ENCODE measurements around the gene AOX1. TPM values are rescaled to one million over a fixed set of nuclear protein-coding genes. Genes with fewer than 3 reads are reported as not detected.
A peak's percentile ranks its signal among the peaks of the same experiment; 100 is the strongest.
"Not testable (repeated sequence)": the region's sequence is repeated elsewhere in the genome, so short reads cannot be mapped to it uniquely, and the experiment has no call there.

Gene AOX1
- polyA plus RNA-seq, 3 donors, result 1.7 to 2.4 (median 2.1) TPM

- no peak for DNase-seq (ENCODE audit: extremely low read depth in 1 of 11, low read depth in 9 of 11, low spot score in 4 of 11)
These were observed 95.9 kb downstream of the AOX1 start for GRCh38 chr2:200681697-200682096.

- not testable (repeated sequence) for DNase-seq (ENCODE audit: extremely low read depth in 1 of 11, low read depth in 9 of 11, low spot score in 4 of 11)
These were observed 96.6 kb downstream of the AOX1 start for GRCh38 chr2:200682407-200682806.

GRCh38 chr2:200687922-200688920 is 102.4 kb downstream of the AOX1 start:
- no peak for DNase-seq (ENCODE audit: extremely low read depth in 1 of 11, low read depth in 9 of 11, low spot score in 4 of 11)

GRCh38 chr2:200689115-200689514 is 103.3 kb downstream of the AOX1 start:
- DNase-seq (ENCODE audit: extremely low read depth in 1 of 11, low read depth in 9 of 11, low spot score in 4 of 11), result no peak

GRCh38 chr2:200693836-200694470 is 108.1 kb downstream of the AOX1 start:
- no peak for DNase-seq (ENCODE audit: extremely low read depth in 1 of 11, low read depth in 9 of 11, low spot score in 4 of 11)

GRCh38 chr2:200695191-200695590 is 109.4 kb downstream of the AOX1 start:
- DNase-seq (ENCODE audit: extremely low read depth in 1 of 11, low read depth in 9 of 11, low spot score in 4 of 11), result no peak

- no peak for DNase-seq (ENCODE audit: extremely low read depth in 1 of 11, low read depth in 9 of 11, low spot score in 4 of 11)
These were observed 109.8 kb downstream of the AOX1 start for GRCh38 chr2:200695601-200696000.

- DNase-seq (ENCODE audit: extremely low read depth in 1 of 11, low read depth in 9 of 11, low spot score in 4 of 11), result no peak
These were observed 112.4 kb downstream of the AOX1 start for GRCh38 chr2:200698217-200698616.

GRCh38 chr2:200699310-200699709 is 113.5 kb downstream of the AOX1 start:
- DNase-seq (ENCODE audit: extremely low read depth in 1 of 11, low read depth in 9 of 11, low spot score in 4 of 11), result no peak

- DNase-seq (ENCODE audit: extremely low read depth in 1 of 11, low read depth in 9 of 11, low spot score in 4 of 11), result no peak
These were observed 115.0 kb downstream of the AOX1 start for GRCh38 chr2:200700856-200701255.

- no peak for DNase-seq (ENCODE audit: extremely low read depth in 1 of 11, low read depth in 9 of 11, low spot score in 4 of 11)
These were observed 116.2 kb downstream of the AOX1 start for GRCh38 chr2:200702044-200702443.

GRCh38 chr2:200702646-200703118 is 116.9 kb downstream of the AOX1 start:
- no peak for DNase-seq (ENCODE audit: extremely low read depth in 1 of 11, low read depth in 9 of 11, low spot score in 4 of 11)

GRCh38 chr2:200703127-200703925 is 117.5 kb downstream of the AOX1 start:
- peak in 9 of 11 donors; percentile 21 to 60 (median 41) for DNase-seq (ENCODE audit: extremely low read depth in 1 of 11, low read depth in 9 of 11, low spot score in 4 of 11)

GRCh38 chr2:200703926-200704637 is 118.3 kb downstream of the AOX1 start:
- no peak for DNase-seq (ENCODE audit: extremely low read depth in 1 of 11, low read depth in 9 of 11, low spot score in 4 of 11)

- DNase-seq (ENCODE audit: extremely low read depth in 1 of 11, low read depth in 9 of 11, low spot score in 4 of 11), result peak in 1 of 11 donors; percentile 5
These were observed 119.7 kb downstream of the AOX1 start for GRCh38 chr2:200705305-200706041.

GRCh38 chr2:200708943-200709342 is 123.1 kb downstream of the AOX1 start:
- no peak for DNase-seq (ENCODE audit: extremely low read depth in 1 of 11, low read depth in 9 of 11, low spot score in 4 of 11)

- DNase-seq (ENCODE audit: extremely low read depth in 1 of 11, low read depth in 9 of 11, low spot score in 4 of 11), result peak; percentile 60 to 90 (median 79)
These were observed 127.3 kb downstream of the AOX1 start for GRCh38 chr2:200713003-200713703.
